ENCODE results near the gene HOXB7. TPM values are rescaled to one million over a fixed set of nuclear protein-coding genes. Genes with fewer than 3 reads are reported as not detected.

The HOXB7 gene
- total and polyA plus RNA-seq, 10 of the 15 experiments (the other 5 are each of a cell fraction or from before 2014, with no cell fraction given) = 2.8 to 7.4 (median 4.2) TPM

DNA sequence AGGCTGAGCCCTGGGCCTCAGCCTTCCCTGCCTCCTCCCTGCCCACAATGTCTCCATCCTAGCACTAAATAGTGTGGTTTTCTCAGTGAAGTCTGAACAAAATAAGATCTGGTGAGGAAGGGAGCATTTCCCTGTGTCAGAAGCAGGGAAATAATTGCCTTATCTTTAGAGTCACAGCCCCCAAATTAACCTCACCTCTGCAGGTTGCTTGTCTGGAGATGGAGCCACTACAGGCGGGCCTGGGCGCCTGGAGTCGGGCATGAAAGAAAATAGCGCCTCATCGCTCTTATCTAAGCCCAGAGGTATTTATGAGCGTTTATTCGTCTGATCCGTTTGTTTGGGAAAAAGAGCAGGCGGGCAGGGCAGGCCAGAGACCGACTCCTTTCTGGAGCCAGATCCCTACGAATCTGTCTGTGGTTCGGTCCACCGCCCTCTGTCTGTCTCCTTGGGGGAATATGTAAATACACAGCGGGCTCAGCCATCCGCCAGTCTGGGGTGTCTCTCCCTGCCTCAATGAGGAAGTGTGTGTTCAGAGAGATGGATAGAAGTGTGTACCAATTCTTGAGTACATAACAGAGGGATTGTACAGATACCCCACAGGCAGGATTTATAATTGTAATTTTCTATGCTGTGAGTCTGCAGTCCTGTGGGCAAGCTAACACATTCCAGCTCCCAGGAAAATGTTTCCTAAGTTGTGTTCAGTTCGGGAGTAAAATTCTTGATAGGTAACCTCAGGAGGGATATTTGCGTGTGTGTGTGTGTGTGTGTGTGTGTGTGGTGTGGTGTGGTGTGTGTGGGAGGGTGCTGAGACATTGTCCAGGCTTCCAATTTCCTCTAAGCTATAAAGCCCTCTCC, 10.3 kb downstream of the HOXB7 start (continued):
- no peak for TF ChIP-seq MYC (IDR thresholded peaks at IDR 0.05; ENCODE audit: insufficient read depth, insufficient read length, insufficient replicate concordance, low read length, severe bottlenecking)
- no peak for TF ChIP-seq NR2F1 (conservative IDR thresholded peaks at IDR 0.05)
- TF ChIP-seq WRNIP1 (IDR thresholded peaks at IDR 0.05; ENCODE audit: borderline replicate concordance, low read depth, low read length) = no peak
- TF ChIP-seq, protein P1, sequence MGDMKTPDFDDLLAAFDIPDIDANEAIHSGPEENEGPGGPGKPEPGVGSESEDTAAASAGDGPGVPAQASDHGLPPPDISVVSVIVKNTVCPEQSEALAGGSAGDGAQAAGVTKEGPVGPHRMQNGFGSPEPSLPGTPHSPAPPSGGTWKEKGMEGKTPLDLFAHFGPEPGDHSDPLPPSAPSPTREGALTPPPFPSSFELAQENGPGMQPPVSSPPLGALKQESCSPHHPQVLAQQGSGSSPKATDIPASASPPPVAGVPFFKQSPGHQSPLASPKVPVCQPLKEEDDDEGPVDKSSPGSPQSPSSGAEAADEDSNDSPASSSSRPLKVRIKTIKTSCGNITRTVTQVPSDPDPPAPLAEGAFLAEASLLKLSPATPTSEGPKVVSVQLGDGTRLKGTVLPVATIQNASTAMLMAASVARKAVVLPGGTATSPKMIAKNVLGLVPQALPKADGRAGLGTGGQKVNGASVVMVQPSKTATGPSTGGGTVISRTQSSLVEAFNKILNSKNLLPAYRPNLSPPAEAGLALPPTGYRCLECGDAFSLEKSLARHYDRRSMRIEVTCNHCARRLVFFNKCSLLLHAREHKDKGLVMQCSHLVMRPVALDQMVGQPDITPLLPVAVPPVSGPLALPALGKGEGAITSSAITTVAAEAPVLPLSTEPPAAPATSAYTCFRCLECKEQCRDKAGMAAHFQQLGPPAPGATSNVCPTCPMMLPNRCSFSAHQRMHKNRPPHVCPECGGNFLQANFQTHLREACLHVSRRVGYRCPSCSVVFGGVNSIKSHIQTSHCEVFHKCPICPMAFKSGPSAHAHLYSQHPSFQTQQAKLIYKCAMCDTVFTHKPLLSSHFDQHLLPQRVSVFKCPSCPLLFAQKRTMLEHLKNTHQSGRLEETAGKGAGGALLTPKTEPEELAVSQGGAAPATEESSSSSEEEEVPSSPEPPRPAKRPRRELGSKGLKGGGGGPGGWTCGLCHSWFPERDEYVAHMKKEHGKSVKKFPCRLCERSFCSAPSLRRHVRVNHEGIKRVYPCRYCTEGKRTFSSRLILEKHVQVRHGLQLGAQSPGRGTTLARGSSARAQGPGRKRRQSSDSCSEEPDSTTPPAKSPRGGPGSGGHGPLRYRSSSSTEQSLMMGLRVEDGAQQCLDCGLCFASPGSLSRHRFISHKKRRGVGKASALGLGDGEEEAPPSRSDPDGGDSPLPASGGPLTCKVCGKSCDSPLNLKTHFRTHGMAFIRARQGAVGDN (IDR thresholded peaks at IDR 0.05) = no peak
- TF ChIP-seq POLR2AphosphoS2 (IDR thresholded peaks at IDR 0.05; ENCODE audit: low read depth, low read length) = no peak
- TF ChIP-seq SPI1 (IDR thresholded peaks at IDR 0.05; ENCODE audit: borderline replicate concordance, insufficient read depth, low read depth, low read length) = no peak
- no peak for TF ChIP-seq HCFC1 (IDR thresholded peaks at IDR 0.05; ENCODE audit: low read length)
- TF ChIP-seq E2F8 (IDR thresholded peaks at IDR 0.05; ENCODE audit: low read depth, partially characterized antibody) = no peak
- TF ChIP-seq SIN3A (IDR thresholded peaks at IDR 0.05; ENCODE audit: low read depth, low read length) = no peak
- TF ChIP-seq CHD1 (IDR thresholded peaks at IDR 0.05; ENCODE audit: low read depth, low read length) = no peak
- TF ChIP-seq ZNF384 (IDR thresholded peaks at IDR 0.05; ENCODE audit: borderline replicate concordance, low read depth, low read length) = no peak

Measured in GM12878 (cell line).